GM23338 (cell line): ENCODE results near the gene ULBP3. TPM values are rescaled to one million over a fixed set of nuclear protein-coding genes. Genes with fewer than 3 reads are reported as not detected.

Experiments used
- ATAC-seq: fragments of 200-7000 bp; cut with Tn5 transposase; 3 replicates; pipeline ENCODE4 v1.9.1; 2020
- DNase-seq: peaks from one replicate; pipeline ENCODE4 v3.0.0-alpha.2; 2015; ENCODE audit warnings: low spot score
- H2AFZ ChIP-seq: fragments of 200-600 bp; sonication (generic); 2 replicates; pipeline ENCODE4 v1.8.0; 2016; ENCODE audit warnings: antibody characterized with exemption, mild to moderate bottlenecking, moderate library complexity
- H3F3A ChIP-seq: fragments of 200-600 bp; sonication (generic); replicated peaks from 2 replicates; pipeline ENCODE4 v1.8.0; 2017; ENCODE audit warnings: antibody characterized with exemption, mixed run types, low read depth
- H3K27ac ChIP-seq: fragments of 200-600 bp; sonication (generic); 2 replicates; pipeline ENCODE4 v1.6.1; 2016; ENCODE audit warnings: low read depth
- H3K27me3 ChIP-seq: fragments of 200-600 bp; sonication (generic); 2 replicates; pipeline ENCODE4 v1.8.0; 2016; ENCODE audit warnings: mild to moderate bottlenecking, mixed run types, moderate library complexity; ENCODE audit not compliant: insufficient read depth
- H3K36me3 ChIP-seq: fragments of 200-600 bp; sonication (generic); 2 replicates; pipeline ENCODE4 v1.8.0; 2016; ENCODE audit warnings: mild to moderate bottlenecking; ENCODE audit not compliant: insufficient read depth
- H3K4me1 ChIP-seq: fragments of 200-600 bp; sonication (generic); 2 replicates; pipeline ENCODE4 v1.8.0; 2016; ENCODE audit warnings: mild to moderate bottlenecking, moderate library complexity; ENCODE audit not compliant: insufficient read depth
- H3K4me2 ChIP-seq: fragments of 200-600 bp; sonication (generic); 2 replicates; pipeline ENCODE4 v1.7.1; 2017; ENCODE audit warnings: mixed run types
- H3K4me3 ChIP-seq: fragments of 200-600 bp; sonication (generic); 2 replicates; pipeline ENCODE4 v1.6.1; 2016; ENCODE audit warnings: mixed run types
- H3K79me2 ChIP-seq: fragments of 200-600 bp; sonication (generic); replicated peaks from 2 replicates; pipeline ENCODE4 v1.8.0; 2017; ENCODE audit warnings: mild to moderate bottlenecking; ENCODE audit not compliant: insufficient read depth
- H3K9me2 ChIP-seq: fragments of 200-600 bp; sonication (generic); 2 replicates; pipeline ENCODE4 v1.8.0; 2017; ENCODE audit not compliant: insufficient read depth
- H4K20me1 ChIP-seq: fragments of 200-600 bp; sonication (generic); replicated peaks from 2 replicates; pipeline ENCODE4 v1.8.0; 2017; ENCODE audit warnings: mild to moderate bottlenecking; ENCODE audit not compliant: insufficient read depth
- H3K27ac Mint-ChIP-seq: 2 replicates; pipeline ENCODE4 v1.8.0; 2020; ENCODE audit warnings: inconsistent platforms, mild to moderate bottlenecking, moderate library complexity, mixed read lengths
- H3K27me3 Mint-ChIP-seq: 3 replicates; pipeline ENCODE4 v1.8.0; 2022; ENCODE audit warnings: low read depth, mild to moderate bottlenecking, moderate library complexity, mixed read lengths, inconsistent platforms; ENCODE audit not compliant: insufficient read depth, poor library complexity
- H3K36me3 Mint-ChIP-seq: 3 replicates; pipeline ENCODE4 v1.8.0; 2021; ENCODE audit warnings: low read depth, mild to moderate bottlenecking, inconsistent platforms, moderate library complexity, mixed read lengths
- H3K4me1 Mint-ChIP-seq: 3 replicates; pipeline ENCODE4 v1.8.0; 2020; ENCODE audit warnings: mild to moderate bottlenecking, inconsistent platforms, mixed read lengths
- H3K4me3 Mint-ChIP-seq: 3 replicates; pipeline ENCODE4 v1.8.0; 2021; ENCODE audit warnings: moderate library complexity, mild to moderate bottlenecking, inconsistent platforms, mixed read lengths
- H3K9me3 Mint-ChIP-seq: 3 replicates; pipeline ENCODE4 v1.8.0; 2020; ENCODE audit warnings: moderate library complexity, mild to moderate bottlenecking, inconsistent platforms, mixed read lengths
- CREB1 ChIP-seq: fragments of 250-450 bp; sonication (Bioruptor Pico); IDR thresholded peaks from 2 replicates; pipeline ENCODE4 v1.5.0; 2020; ENCODE audit warnings: low read depth, mild to moderate bottlenecking, moderate library complexity
- CTCF ChIP-seq, 2 experiments: fragments of 200-600 bp in 1 of 2; sonication (generic) in 1 of 2; conservative IDR thresholded peaks; 2 replicates each; pipeline versions ENCODE4 v1.5.1 to v1.6.1; 2016 to 2017; ENCODE audit warnings: antibody characterized with exemption in 2 of 2, low read depth in 2 of 2, mild to moderate bottlenecking in 2 of 2, moderate library complexity in 1 of 2
- ETS1 ChIP-seq: IDR thresholded peaks from 2 replicates; pipeline ENCODE4 v1.6.1; 2016; ENCODE audit warnings: antibody characterized with exemption
- EZH2 ChIP-seq: fragments of 200-600 bp; sonication (generic); IDR thresholded peaks from one replicate; pipeline ENCODE4 v1.8.0; 2017; ENCODE audit warnings: antibody characterized with exemption, mild to moderate bottlenecking, low read depth; ENCODE audit not compliant: unreplicated experiment
- EZH2phosphoT487 ChIP-seq: fragments of 200-600 bp; sonication (generic); IDR thresholded peaks from one replicate; pipeline ENCODE4 v1.8.1; 2018; ENCODE audit warnings: antibody characterized with exemption; ENCODE audit not compliant: unreplicated experiment
- JUNB ChIP-seq: IDR thresholded peaks from one replicate; pipeline ENCODE4 v1.6.1; 2016; ENCODE audit warnings: antibody characterized with exemption; ENCODE audit not compliant: unreplicated experiment
- NANOG ChIP-seq: IDR thresholded peaks from 2 replicates; pipeline ENCODE4 v1.6.1; 2016; ENCODE audit warnings: antibody characterized with exemption, borderline replicate concordance
- POLR2AphosphoS5 ChIP-seq: IDR thresholded peaks from 2 replicates; pipeline ENCODE4 v1.6.1; 2016; ENCODE audit warnings: antibody characterized with exemption, low read depth
- REST ChIP-seq: IDR thresholded peaks from one replicate; pipeline ENCODE4 v1.6.1; 2018; ENCODE audit warnings: antibody characterized with exemption; ENCODE audit not compliant: unreplicated experiment
- STAT1 ChIP-seq: IDR thresholded peaks from one replicate; pipeline ENCODE4 v1.6.1; 2016; ENCODE audit warnings: antibody characterized with exemption; ENCODE audit not compliant: unreplicated experiment
- ZNF114 ChIP-seq: fragments of 250-450 bp; sonication (Bioruptor Pico); IDR thresholded peaks from 2 replicates; pipeline ENCODE4 v1.5.0; 2020; ENCODE audit warnings: mild to moderate bottlenecking, moderate library complexity
- ZNF331 ChIP-seq: fragments of 250-450 bp; sonication (Bioruptor Pico); IDR thresholded peaks from 2 replicates; pipeline ENCODE4 v1.5.0; 2020; ENCODE audit warnings: low read depth, mild to moderate bottlenecking, moderate library complexity
- ZNF462 ChIP-seq: fragments of 250-450 bp; sonication (Bioruptor Pico); IDR thresholded peaks from 2 replicates; pipeline ENCODE4 v1.5.0; 2020; ENCODE audit warnings: mild to moderate bottlenecking, moderate library complexity
- polyA plus RNA-seq: library from polyadenylated mRNA; unstranded; fragments of >200 nt; fragmentation: Nextera tagmentation; extraction: Ambion mirVana; gene quantifications from 2 replicates; pipeline ENCODE4 v1.2.1, GENCODE V29; 2016
- total RNA-seq: library from RNA; depleted of rRNA; stranded (reverse); fragments of >200 nt; shearing (Covaris generic); gene quantifications from 2 replicates; pipeline ENCODE4 v1.2.3, GENCODE V29; 2014

The ULBP3 gene
- total and polyA plus RNA-seq, 2 experiments from 2014 or later = 0.60 to 4.2 TPM

GRCh38 chr6:150028799-150029198 lies 40.1 kb downstream of the ULBP3 start:
- peaks cover 10% of the 10 kb centered on the region for H3K4me1 ChIP-seq
- Mint-ChIP-seq H3K36me3 (no peaks in the 10 kb centered on the region), H3K4me3 (no peak overlapping the region), H3K27ac (no peak overlapping the region), H3K27me3 (peaks cover 35% of the 10 kb centered on the region), H3K9me3 (no peaks in the 10 kb centered on the region), H3K4me1 (peaks cover 9% of the 10 kb centered on the region; the same call in 2 of the 3 replicates)
- no peaks in the 10 kb centered on the region for H4K20me1 ChIP-seq
- H3K79me2 ChIP-seq = no peaks in the 10 kb centered on the region
- DNase-seq = no peak
- no peak overlapping the region for H2AFZ ChIP-seq
- H3F3A ChIP-seq = no peaks in the 10 kb centered on the region
- H3K36me3 ChIP-seq = no peaks in the 10 kb centered on the region
- H3K4me3 ChIP-seq = no peak overlapping the region
- no peak for TF ChIP-seq STAT1
- TF ChIP-seq REST = no peak
- TF ChIP-seq EZH2phosphoT487 = no peak
- TF ChIP-seq CTCF (conservative IDR thresholded peaks at IDR 0.05; ENCODE audit: low read depth in 2 of 2) = no peak
- no peak for TF ChIP-seq JUNB
- TF ChIP-seq POLR2AphosphoS5 = no peak
- TF ChIP-seq CREB1 = no peak
- TF ChIP-seq ZNF114 (CRISPR knock-in tag) = no peak
- no peak for TF ChIP-seq ETS1
- TF ChIP-seq ZNF462 (CRISPR knock-in tag) = no peak
- TF ChIP-seq EZH2 = no peak
- no peak for TF ChIP-seq NANOG
- no peak for TF ChIP-seq ZNF331
- no peak for ATAC-seq
- H3K4me2 ChIP-seq = no peak overlapping the region
- H3K9me2 ChIP-seq = no peaks in the 10 kb centered on the region
- peaks cover 67% of the 10 kb centered on the region for H3K27me3 ChIP-seq
- no peak overlapping the region for H3K27ac ChIP-seq
